Spleen (tissue), 7 donors: ENCODE data around the gene NDUFB10.

Experiments
- CTCF ChIP-seq, 11 experiments: fragments of 200-600 bp in 7 of 11; fragments of 450-650 bp in 4 of 11; sonication (generic) in 4 of 11; IDR thresholded peaks in 8 of 11; conservative IDR thresholded peaks in 3 of 11; 1 replicate in 7 of 11; 2 replicates in 4 of 11; pipeline versions ENCODE4 v1.4.0 to v1.8.0; 2016 to 2021; ENCODE audit warnings: antibody characterized with exemption in 11 of 11, inconsistent platforms in 4 of 11, mild to moderate bottlenecking in 1 of 11
- POLR2A ChIP-seq, 3 donors: fragments of 450-650 bp; IDR thresholded peaks; one replicate each; pipeline ENCODE4 v1.5.1; 2017; ENCODE audit warnings: antibody characterized with exemption in 3 of 3, mild to moderate bottlenecking in 1 of 3
- donor health status: DM: no; HTN: no; CAD: no; lungs with moderate emphysema.
- donor health status: DM: no; HTN: no; CAD: no.
- donor health status: DM: no; HTN: no; CAD: no.

- TF ChIP-seq CTCF (IDR thresholded peaks at IDR 0.05 in 8 of 11, conservative IDR thresholded peaks at IDR 0.05 in 3 of 11): peak in 6 of 11 experiments; percentile 5 to 54 (median 38)
- TF ChIP-seq POLR2A (IDR thresholded peaks at IDR 0.05): peak; percentile 85 to 92 (median 91)
These were observed 5.4 kb downstream of the NDUFB10 start, which contains the start of gene RPS2 for GRCh38 chr16:1964506-1965395.
